RWPE1 (cell line): ENCODE data around the gene INTS2.
"Not testable (repeated sequence)": the region's sequence is repeated elsewhere in the genome, so short reads cannot be mapped to it uniquely, and the experiment has no call there.

Experiments
- CTCF ChIA-PET: fragments of 350-600 bp; sonication (Branson Sonifier 250); formaldehyde crosslinking; extraction: SDS; loops from one replicate; lab custom pipeline; 2021; lab: Yijun Ruan, JAX
- POLR2A ChIA-PET: fragments of 400-600 bp; formaldehyde crosslinking; extraction: SDS; loops from one replicate; lab custom pipeline; 2020; ENCODE audit warnings: antibody characterized with exemption; ENCODE audit not compliant: low non-redundant PET; lab: Yijun Ruan, JAX
- DNase-seq: peaks from one replicate; pipeline ENCODE4 v3.0.0; 2012; ENCODE audit warnings: low spot score
- H3K27ac ChIP-seq: fragments of 450-650 bp; 2 replicates; pipeline ENCODE4 v1.5.1; 2017
- CTCF ChIP-seq: fragments of 450-650 bp; conservative IDR thresholded peaks from 2 replicates; pipeline ENCODE4 v1.5.1; 2017; ENCODE audit warnings: low read depth, mild to moderate bottlenecking

The INTS2 gene

GRCh38 chr17:61897548-61898180 lies 30.1 kb downstream of the INTS2 start:
- CTCF ChIA-PET: interaction anchor here (0.7 kb wide), 1 partner anchor 53 kb away, joined by 3 read pairs; no protein-coding TSS in a partner anchor
- POLR2A ChIA-PET: no interaction called here
- TF ChIP-seq CTCF: no peak

GRCh38 chr17:61895391-61895790 lies 32.4 kb downstream of the INTS2 start:
- no peak for TF ChIP-seq CTCF
- POLR2A ChIA-PET: no interaction called here
- CTCF ChIA-PET: interaction anchor here (0.7 kb wide), 1 partner anchor 34 kb away, joined by 3 read pairs; no protein-coding TSS in a partner anchor
- H3K27ac ChIP-seq: no peak overlapping the region
- no peak for DNase-seq

More at GRCh38 chr17:61897548-61898180, 30.1 kb downstream of the INTS2 start:
- H3K27ac ChIP-seq: no peak overlapping the region
- no peak for DNase-seq

- H3K27ac ChIP-seq, POLR2A ChIA-PET, DNase-seq: not testable (repeated sequence)
- CTCF ChIA-PET: interaction anchor here (0.6 kb wide), 1 partner anchor 656 kb away, joined by 3 read pairs; no protein-coding TSS in a partner anchor
These were observed 33.5 kb downstream of the INTS2 start for GRCh38 chr17:61894310-61894709.

GRCh38 chr17:61887733-61888132 lies 40.0 kb downstream of the INTS2 start:
- CTCF ChIA-PET, H3K27ac ChIP-seq, DNase-seq, POLR2A ChIA-PET: not testable (repeated sequence)

GRCh38 chr17:61885865-61886264 lies 41.9 kb downstream of the INTS2 start:
- DNase-seq, CTCF ChIA-PET, H3K27ac ChIP-seq, POLR2A ChIA-PET: not testable (repeated sequence)

- no peak for DNase-seq
- CTCF ChIA-PET: no interaction called here
- TF ChIP-seq CTCF: no peak
- no peak overlapping the region for H3K27ac ChIP-seq
- POLR2A ChIA-PET: no interaction called here
These were observed 42.9 kb downstream of the INTS2 start for GRCh38 chr17:61884864-61885263.

GRCh38 chr17:61880589-61881102 lies 47.1 kb downstream of the INTS2 start:
- ChIA-PET CTCF (no interaction called here), POLR2A (no interaction called here)
- DNase-seq: no peak
- no peak overlapping the region for H3K27ac ChIP-seq
- TF ChIP-seq CTCF: no peak

- TF ChIP-seq CTCF: no peak
- no peak for DNase-seq
- ChIA-PET POLR2A (no interaction called here), CTCF (no interaction called here)
- H3K27ac ChIP-seq: no peak overlapping the region
These were observed 48.7 kb downstream of the INTS2 start for GRCh38 chr17:61878984-61879612.
